K562 (cell line): ENCODE results near the gene CACNB2. TPM values are rescaled to one million over a fixed set of nuclear protein-coding genes. Genes with fewer than 3 reads are reported as not detected.

ENCODE experiments used
- BMI1 ChIP-seq: fragments of 150-350 bp; IDR thresholded peaks from 2 replicates; pipeline ENCODE4 v1.6.1; 2014; ENCODE audit warnings: low read length
- CHD2 ChIP-seq: IDR thresholded peaks from 2 replicates; pipeline ENCODE4 v1.6.1; 2011; ENCODE audit warnings: low read depth, low read length
- CHD4 ChIP-seq: fragments of 200-600 bp; sonication (generic); IDR thresholded peaks from 3 replicates; pipeline ENCODE4 v1.6.1; 2012; ENCODE audit warnings: low read depth, mild to moderate bottlenecking, mixed read lengths, low read length, inconsistent platforms; ENCODE audit not compliant: insufficient read depth, insufficient replicate concordance, poor library complexity, severe bottlenecking
- E2F5 ChIP-seq: sonication (generic); formaldehyde crosslinking; IDR thresholded peaks from 2 replicates; pipeline ENCODE4 v1.8.0; 2022; ENCODE audit warnings: mild to moderate bottlenecking, missing genetic modification reagents
- GMEB1 ChIP-seq: fragments of 250-450 bp; sonication (Bioruptor Pico); IDR thresholded peaks from 2 replicates; pipeline ENCODE4 v1.4.0; 2020; ENCODE audit warnings: mild to moderate bottlenecking
- JUND ChIP-seq, 2 experiments: IDR thresholded peaks; 2 replicates in 1 of 2; 3 replicates in 1 of 2; pipeline ENCODE4 v1.6.1; 2011; ENCODE audit warnings: borderline replicate concordance in 2 of 2, low read depth in 2 of 2, low read length in 2 of 2, improper control_type of control experiment in 1 of 2, missing biosample characterization in 1 of 2, missing genetic modification characterization in 1 of 2, missing genetic modification reagents in 1 of 2
- MAFG ChIP-seq: fragments of 450-650 bp; conservative IDR thresholded peaks from 2 replicates; pipeline ENCODE4 v1.6.1; 2016; ENCODE audit warnings: missing genetic modification characterization, missing compliant biosample characterization
- MAFK ChIP-seq: IDR thresholded peaks from 2 replicates; pipeline ENCODE4 v1.6.1; 2011; ENCODE audit warnings: low read length, improper control_type of control experiment
- MTF1 ChIP-seq: fragments of 250-450 bp; sonication (Bioruptor Pico); IDR thresholded peaks from 2 replicates; pipeline ENCODE4 v1.9.0; 2021; ENCODE audit warnings: moderate library complexity, mild to moderate bottlenecking, inconsistent platforms, borderline replicate concordance
- NFE2 ChIP-seq: IDR thresholded peaks from 2 replicates; pipeline ENCODE4 v1.6.1; 2014; ENCODE audit warnings: antibody characterized with exemption, low read depth
- POLR3A ChIP-seq: IDR thresholded peaks from 2 replicates; pipeline ENCODE4 v1.6.1; 2011; ENCODE audit warnings: borderline replicate concordance, mild to moderate bottlenecking, moderate library complexity; ENCODE audit not compliant: insufficient read length, insufficient read depth; ENCODE audit errors: extremely low read depth
- XRCC5 ChIP-seq: fragments of 200-400 bp; formaldehyde crosslinking; IDR thresholded peaks from 2 replicates; pipeline ENCODE4 v1.6.1; 2017; ENCODE audit warnings: low read depth, mild to moderate bottlenecking, low read length
- ZBED1 ChIP-seq: IDR thresholded peaks from 2 replicates; pipeline ENCODE4 v1.6.1; 2014
- ZNF12 ChIP-seq: sonication (generic); formaldehyde crosslinking; IDR thresholded peaks from 2 replicates; pipeline ENCODE4 v1.4.0; 2020; ENCODE audit warnings: mild to moderate bottlenecking, missing genetic modification reagents
- polyA plus RNA-seq, 8 experiments: library from polyadenylated mRNA; depleted of rRNA in 4 of 8; stranded (reverse) in 5 of 8; unstranded in 3 of 8; fragments of >200 nt; fragmentation: Nextera tagmentation in 2 of 8; fragmentation: Illumina TruSeq in 1 of 8; extraction: Ambion mirVana in 2 of 8; extraction: Trizol in 1 of 8; gene quantifications; 2 replicates each; pipeline versions ENCODE4 v1.2.1 to v1.2.3, GENCODE V29; 2011 to 2014; ENCODE audit warnings: inconsistent platforms in 1 of 8, missing spikeins in 1 of 8
- total RNA-seq, 7 experiments: library from RNA; depleted of rRNA in 6 of 7; stranded (reverse); fragments of >200 nt in 6 of 7; fragmentation: Illumina TruSeq in 2 of 7; extraction: Trizol in 2 of 7; gene quantifications; 2 replicates each; pipeline versions ENCODE4 v1.2.1 to v1.2.3, GENCODE V29; 2011 to 2021; ENCODE audit warnings: low replicate concordance in 1 of 7

CACNB2 gene
- total and polyA plus RNA-seq, 9 of the 15 experiments (the other 6 are each of a cell fraction or from before 2014, with no cell fraction given), result 1.8 to 2.2 TPM; not detected in 7

GRCh38 chr10:18505456-18506118 is 365.4 kb downstream of the CACNB2 start (continued):
- TF ChIP-seq MTF1 (no peak), CHD2 (no peak), JUND (IDR thresholded peaks at IDR 0.05; ENCODE audit: borderline replicate concordance, low read depth, low read length) (0 out of 2 replicates have a peak, but pooled peaks have one; percentile 7), JUND (tag; IDR thresholded peaks at IDR 0.05; ENCODE audit: borderline replicate concordance, low read depth, low read length) (0 out of 3 replicates have a peak, but pooled peaks have one; percentile 59), NFE2 (peak; percentile 76), ZNF12 (CRISPR knock-in tag) (no peak), E2F5 (CRISPR knock-in tag) (no peak), POLR3A (no peak), CHD4 (no peak), BMI1 (no peak), MAFG (peak; percentile 53), MAFK (peak; percentile 20; the same call in 1 of the 2 replicates), GMEB1 (no peak), ZBED1 (no peak), XRCC5 (no peak)
